Fibroblast of lung (primary cell): ENCODE measurements around the gene MYO9A. TPM values are rescaled to one million over a fixed set of nuclear protein-coding genes. Genes with fewer than 3 reads are reported as not detected.

ENCODE experiments used
- DNase-seq, 2 donors: peaks; one replicate each; pipeline versions ENCODE4 v3.0.0 to v3.0.0-alpha.2; 2010; ENCODE audit warnings: low read depth in 2 of 2
- H2AFZ ChIP-seq: 2 replicates; pipeline ENCODE4 v1.5.1; 2012; ENCODE audit warnings: low read length, control low read depth, inconsistent platforms
- H3K27ac ChIP-seq: 2 replicates; pipeline ENCODE4 v1.5.1; 2011; ENCODE audit warnings: low read length, control low read depth; ENCODE audit not compliant: insufficient read depth
- H3K27me3 ChIP-seq: 2 replicates; pipeline ENCODE4 v1.5.1; 2011; ENCODE audit warnings: mild to moderate bottlenecking, low read length; ENCODE audit not compliant: control insufficient read depth, insufficient read depth
- H3K36me3 ChIP-seq: 2 replicates; pipeline ENCODE4 v1.5.1; 2011; ENCODE audit warnings: low read length; ENCODE audit not compliant: control insufficient read depth, insufficient read depth
- H3K4me1 ChIP-seq: 2 replicates; pipeline ENCODE4 v1.5.1; 2011; ENCODE audit warnings: low read length; ENCODE audit not compliant: control insufficient read depth, insufficient read depth; ENCODE audit errors: extremely low read depth
- H3K4me2 ChIP-seq: 2 replicates; pipeline ENCODE4 v1.5.1; 2011; ENCODE audit warnings: low read length, control low read depth; ENCODE audit not compliant: insufficient read depth; ENCODE audit errors: extremely low read depth
- H3K4me3 ChIP-seq, 4 experiments: fragments of 200-600 bp in 1 of 4; sonication (generic) in 1 of 4; replicated peaks in 1 of 4; 2 replicates each; pipeline ENCODE4 v1.5.1; 2011 to 2016; ENCODE audit warnings: low read length in 4 of 4, low read depth in 3 of 4, mild to moderate bottlenecking in 3 of 4, control low read depth in 2 of 4, inconsistent platforms in 1 of 4, mixed read lengths in 1 of 4; ENCODE audit not compliant: insufficient read depth in 1 of 4; ENCODE audit errors: control extremely low read depth in 1 of 4
- H3K79me2 ChIP-seq: 2 replicates; pipeline ENCODE4 v1.5.1; 2012; ENCODE audit warnings: mild to moderate bottlenecking, low read length, inconsistent platforms; ENCODE audit not compliant: control insufficient read depth, insufficient read depth
- H3K9ac ChIP-seq: 2 replicates; pipeline ENCODE4 v1.5.1; 2011; ENCODE audit warnings: mild to moderate bottlenecking, low read length, control low read depth; ENCODE audit not compliant: insufficient read depth
- H3K9me3 ChIP-seq: 2 replicates; pipeline ENCODE4 v1.5.1; 2012; ENCODE audit warnings: low read depth, low read length; ENCODE audit not compliant: control insufficient read depth, insufficient read depth
- H4K20me1 ChIP-seq: 2 replicates; pipeline ENCODE4 v1.5.1; 2011; ENCODE audit warnings: low read length; ENCODE audit not compliant: control insufficient read depth, insufficient read depth; ENCODE audit errors: extremely low read depth
- EZH2 ChIP-seq: IDR thresholded peaks from 2 replicates; pipeline ENCODE4 v1.5.1; 2012; ENCODE audit warnings: low read length, control low read depth, mild to moderate bottlenecking; ENCODE audit errors: missing control alignments
- polyA plus RNA-seq, 2 donors: library from polyadenylated mRNA; depleted of rRNA in 1 of 2; stranded (reverse) in 1 of 2; unstranded in 1 of 2; fragments of >200 nt; gene quantifications; 2 replicates each; pipeline ENCODE4 v1.2.1, GENCODE V29; 2011 to 2012; ENCODE audit warnings: missing spikeins in 1 of 2
- total RNA-seq: library from RNA; depleted of rRNA; stranded (reverse); fragments of >200 nt; gene quantifications from 2 replicates; pipeline ENCODE4 v1.2.1, GENCODE V29; 2014
- TF ChIP-seq, protein P1 (sequence below), 2 donors: IDR thresholded peaks in 1 of 2; conservative IDR thresholded peaks in 1 of 2; 1 replicate in 1 of 2; 2 replicates in 1 of 2; pipeline ENCODE4 v1.5.1; 2011 to 2012; ENCODE audit warnings: low read length in 2 of 2, control low read depth in 1 of 2, inconsistent platforms in 1 of 2, low read depth in 1 of 2, mild to moderate bottlenecking in 1 of 2

The MYO9A gene
- total and polyA plus RNA-seq, 2 donors (not counting 1 experiment from before 2014, with no cell fraction given): 12.8 to 48.6 TPM

DNA sequence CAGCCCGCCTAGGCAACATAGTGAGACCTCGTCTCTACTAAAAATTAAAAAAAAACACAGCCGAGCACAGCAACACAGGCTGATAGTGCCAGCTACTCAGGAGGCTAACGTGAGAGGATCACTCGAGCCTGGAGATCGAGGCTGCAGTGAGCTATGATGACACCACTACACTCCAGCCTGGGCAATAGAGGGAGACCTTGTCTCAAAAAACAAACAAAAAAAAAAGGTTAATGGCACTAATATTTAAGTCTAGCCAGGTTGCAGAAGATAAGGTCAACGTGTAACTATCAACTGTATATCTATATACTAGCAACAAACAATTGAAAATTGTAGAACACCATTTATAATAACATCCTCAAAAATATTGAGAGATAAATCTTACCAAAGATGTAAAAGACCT, 75.1 kb downstream of the MYO9A start:
- Histone ChIP-seq H3K79me2 (no peaks in the 10 kb centered on the region), H3K4me2 (no peak overlapping the region), H3K4me3 (no peak overlapping the region), H3K27ac (no peak overlapping the region), H3K27me3 (no peaks in the 10 kb centered on the region), H3K9ac (no peak overlapping the region), H3K9me3 (no peaks in the 10 kb centered on the region), H3K36me3 (no peaks in the 10 kb centered on the region), H2AFZ (no peak overlapping the region), H3K4me1 (no peaks in the 10 kb centered on the region), H4K20me1 (no peaks in the 10 kb centered on the region)
- TF ChIP-seq EZH2: no peak
- TF ChIP-seq, protein P1, sequence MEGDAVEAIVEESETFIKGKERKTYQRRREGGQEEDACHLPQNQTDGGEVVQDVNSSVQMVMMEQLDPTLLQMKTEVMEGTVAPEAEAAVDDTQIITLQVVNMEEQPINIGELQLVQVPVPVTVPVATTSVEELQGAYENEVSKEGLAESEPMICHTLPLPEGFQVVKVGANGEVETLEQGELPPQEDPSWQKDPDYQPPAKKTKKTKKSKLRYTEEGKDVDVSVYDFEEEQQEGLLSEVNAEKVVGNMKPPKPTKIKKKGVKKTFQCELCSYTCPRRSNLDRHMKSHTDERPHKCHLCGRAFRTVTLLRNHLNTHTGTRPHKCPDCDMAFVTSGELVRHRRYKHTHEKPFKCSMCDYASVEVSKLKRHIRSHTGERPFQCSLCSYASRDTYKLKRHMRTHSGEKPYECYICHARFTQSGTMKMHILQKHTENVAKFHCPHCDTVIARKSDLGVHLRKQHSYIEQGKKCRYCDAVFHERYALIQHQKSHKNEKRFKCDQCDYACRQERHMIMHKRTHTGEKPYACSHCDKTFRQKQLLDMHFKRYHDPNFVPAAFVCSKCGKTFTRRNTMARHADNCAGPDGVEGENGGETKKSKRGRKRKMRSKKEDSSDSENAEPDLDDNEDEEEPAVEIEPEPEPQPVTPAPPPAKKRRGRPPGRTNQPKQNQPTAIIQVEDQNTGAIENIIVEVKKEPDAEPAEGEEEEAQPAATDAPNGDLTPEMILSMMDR (conservative IDR thresholded peaks at IDR 0.05 in 1 of 2, IDR thresholded peaks at IDR 0.05 in 1 of 2; ENCODE audit: low read depth in 1 of 2, low read length in 2 of 2): no peak
- no peak for DNase-seq

DNA sequence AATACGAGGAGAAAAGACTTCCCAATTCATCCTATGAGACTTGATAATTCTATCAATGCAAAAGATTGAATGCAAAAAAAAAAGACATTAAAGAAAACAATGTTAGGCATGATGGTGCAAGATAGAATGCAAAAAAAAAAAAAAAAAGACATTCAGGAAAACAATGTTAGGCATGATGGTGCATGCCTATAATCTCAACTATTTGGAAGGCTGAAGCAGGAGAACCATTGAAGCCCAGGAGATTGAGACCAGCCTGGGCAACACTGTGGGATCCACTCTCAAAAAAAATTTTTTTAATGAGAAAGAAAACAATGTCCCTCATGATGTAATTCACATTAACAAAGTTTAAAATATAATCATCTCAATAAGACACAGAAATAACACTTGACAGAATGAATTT, 75.9 kb downstream of the MYO9A start:
- no peak overlapping the region for H3K4me2 ChIP-seq
- DNase-seq: no peak
- H2AFZ ChIP-seq: no peak overlapping the region
- H3K9ac ChIP-seq: no peak overlapping the region
- H3K9me3 ChIP-seq: no peaks in the 10 kb centered on the region
- no peaks in the 10 kb centered on the region for H3K36me3 ChIP-seq
- no peaks in the 10 kb centered on the region for H4K20me1 ChIP-seq
- no peak overlapping the region for H3K27ac ChIP-seq
- TF ChIP-seq, protein P1 (conservative IDR thresholded peaks at IDR 0.05 in 1 of 2, IDR thresholded peaks at IDR 0.05 in 1 of 2; ENCODE audit: low read depth in 1 of 2, low read length in 2 of 2): no peak
- TF ChIP-seq EZH2: no peak
- no peaks in the 10 kb centered on the region for H3K27me3 ChIP-seq
- H3K79me2 ChIP-seq: peaks cover 2% of the 10 kb centered on the region
- no peak overlapping the region for H3K4me3 ChIP-seq
- H3K4me1 ChIP-seq: no peaks in the 10 kb centered on the region

DNA sequence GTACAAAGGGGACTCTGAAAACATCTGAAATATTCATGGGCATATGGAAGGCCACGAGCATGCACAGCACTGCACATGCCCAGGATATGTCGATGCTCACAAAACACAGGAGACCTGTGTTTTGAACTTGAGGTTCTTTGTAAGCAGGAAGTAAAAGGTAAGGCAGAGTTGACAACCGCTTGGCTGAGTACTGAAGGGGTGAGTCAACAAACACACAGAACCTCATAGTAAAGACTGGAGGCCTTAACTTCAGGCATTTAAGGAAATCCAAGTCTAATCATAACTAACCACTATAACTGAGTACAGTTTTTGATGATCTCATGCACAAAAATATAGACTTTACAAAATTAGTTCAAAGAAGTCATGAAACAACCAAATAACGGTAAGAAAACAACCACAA, 80.6 kb downstream of the MYO9A start:
- no peak overlapping the region for H2AFZ ChIP-seq
- H3K9me3 ChIP-seq: no peaks in the 10 kb centered on the region
- no peak overlapping the region for H3K9ac ChIP-seq
- DNase-seq: peak in 1 of 2 donors; percentile 60
- H3K36me3 ChIP-seq: no peaks in the 10 kb centered on the region
- no peaks in the 10 kb centered on the region for H4K20me1 ChIP-seq
- H3K27me3 ChIP-seq: no peaks in the 10 kb centered on the region
- TF ChIP-seq, protein P1 (conservative IDR thresholded peaks at IDR 0.05 in 1 of 2, IDR thresholded peaks at IDR 0.05 in 1 of 2; ENCODE audit: low read depth in 1 of 2, low read length in 2 of 2): no peak
- TF ChIP-seq EZH2: no peak
- H3K4me1 ChIP-seq: no peaks in the 10 kb centered on the region
- no peak overlapping the region for H3K4me3 ChIP-seq
- H3K4me2 ChIP-seq: no peak overlapping the region
- peaks cover 2% of the 10 kb centered on the region for H3K79me2 ChIP-seq
- H3K27ac ChIP-seq: no peak overlapping the region
